Neuronal stem cell (in vitro differentiated cells): ENCODE results near the gene FTCD.

Experiments
- DNase-seq: peaks from one replicate; pipeline ENCODE4 v3.0.0-alpha.2; 2013; ENCODE audit warnings: low spot score
- H2AFZ ChIP-seq: one replicate; pipeline ENCODE4 v1.6.1; 2013; ENCODE audit warnings: mild to moderate bottlenecking, low read length, inconsistent platforms
- H2AK5ac ChIP-seq: 2 replicates; pipeline ENCODE4 v1.6.1; 2013; ENCODE audit warnings: low read depth, mild to moderate bottlenecking, inconsistent platforms, low read length, moderate library complexity, mixed read lengths
- H2BK120ac ChIP-seq: 2 replicates; pipeline ENCODE4 v1.6.1; 2013; ENCODE audit warnings: low read depth, mild to moderate bottlenecking, inconsistent platforms, low read length, moderate library complexity, mixed read lengths
- H2BK12ac ChIP-seq: one replicate; pipeline ENCODE4 v1.6.1; 2013; ENCODE audit warnings: low read length, inconsistent platforms
- H2BK15ac ChIP-seq: 2 replicates; pipeline ENCODE4 v1.6.1; 2013; ENCODE audit warnings: mild to moderate bottlenecking, low read length, inconsistent platforms, mixed read lengths
- H2BK5ac ChIP-seq: one replicate; pipeline ENCODE4 v1.6.1; 2013; ENCODE audit warnings: inconsistent platforms, mild to moderate bottlenecking, low read length, moderate library complexity
- H3K14ac ChIP-seq: one replicate; pipeline ENCODE4 v1.6.1; 2013; ENCODE audit warnings: low read length, inconsistent platforms
- H3K18ac ChIP-seq: 2 replicates; pipeline ENCODE4 v1.6.1; 2013; ENCODE audit warnings: low read length, inconsistent platforms
- H3K23ac ChIP-seq: 2 replicates; pipeline ENCODE4 v1.6.1; 2013; ENCODE audit warnings: low read depth, mild to moderate bottlenecking, mixed read lengths, low read length, inconsistent platforms; ENCODE audit not compliant: poor library complexity
- H3K27ac ChIP-seq: replicated peaks from 3 replicates; pipeline ENCODE4 v1.5.1; 2013; ENCODE audit warnings: low read length, inconsistent platforms
- H3K27me3 ChIP-seq, 3 experiments: 2 replicates each; pipeline ENCODE4 v1.6.1; 2013; ENCODE audit warnings: low read length in 3 of 3, mild to moderate bottlenecking in 2 of 3, inconsistent platforms in 1 of 3, low read depth in 1 of 3, mixed read lengths in 1 of 3, moderate library complexity in 1 of 3; ENCODE audit not compliant: control insufficient read depth in 3 of 3, insufficient read depth in 3 of 3
- H3K36me3 ChIP-seq, 2 donors: replicated peaks in 1 of 2; 2 replicates each; pipeline ENCODE4 v1.6.1; 2013; ENCODE audit warnings: low read length in 2 of 2; ENCODE audit not compliant: control insufficient read depth in 2 of 2, insufficient read depth in 2 of 2
- H3K4ac ChIP-seq: 2 replicates; pipeline ENCODE4 v1.6.1; 2013; ENCODE audit warnings: inconsistent platforms, mild to moderate bottlenecking, low read length, moderate library complexity
- H3K4me1 ChIP-seq, 2 donors: 1 replicate in 1 of 2; 2 replicates in 1 of 2; pipeline ENCODE4 v1.6.1; 2013; ENCODE audit warnings: low read length in 2 of 2, low read depth in 1 of 2; ENCODE audit not compliant: control insufficient read depth in 2 of 2, insufficient read depth in 1 of 2
- H3K4me2 ChIP-seq: one replicate; pipeline ENCODE4 v1.6.1; 2013; ENCODE audit warnings: mild to moderate bottlenecking, low read length, inconsistent platforms; ENCODE audit not compliant: insufficient read depth, poor library complexity, severe bottlenecking
- H3K4me3 ChIP-seq, 2 donors: 2 replicates each; pipeline ENCODE4 v1.5.1; 2013; ENCODE audit warnings: low read length in 2 of 2, mild to moderate bottlenecking in 2 of 2, inconsistent platforms in 1 of 2, moderate library complexity in 1 of 2
- H3K79me1 ChIP-seq: one replicate; pipeline ENCODE4 v1.6.1; 2013; ENCODE audit warnings: low read depth, mild to moderate bottlenecking, inconsistent platforms, low read length, moderate library complexity
- H3K9ac ChIP-seq: one replicate; pipeline ENCODE4 v1.6.1; 2013; ENCODE audit warnings: mild to moderate bottlenecking, low read depth, low read length, inconsistent platforms; ENCODE audit not compliant: poor library complexity
- H3K9me3 ChIP-seq, 2 donors: replicated peaks in 1 of 2; 2 replicates each; pipeline versions ENCODE3 to v1.6.1; 2013; ENCODE audit warnings: low read length in 2 of 2, mild to moderate bottlenecking in 2 of 2, inconsistent platforms in 1 of 2, low read depth in 1 of 2, mixed read lengths in 1 of 2, moderate library complexity in 1 of 2; ENCODE audit not compliant: control insufficient read depth in 2 of 2, insufficient read depth in 1 of 2
- H4K8ac ChIP-seq: one replicate; pipeline ENCODE4 v1.6.1; 2013; ENCODE audit warnings: low read depth, mild to moderate bottlenecking, inconsistent platforms, low read length, moderate library complexity
- H4K91ac ChIP-seq: one replicate; pipeline ENCODE4 v1.6.1; 2013; ENCODE audit warnings: low read length, low read depth, mild to moderate bottlenecking, inconsistent platforms; ENCODE audit not compliant: poor library complexity
- WGBS, 2 donors: extraction: QIAGEN DNeasy Blood & Tissue Kit; methylation state at CpG; one replicate each; pipeline ENCODE4 v1.1.7; 2013; ENCODE audit warnings: missing lambda C conversion rate in 2 of 2, mixed read lengths in 1 of 2; ENCODE audit not compliant: insufficient read length in 2 of 2, insufficient replicate concordance in 1 of 2; ENCODE audit errors: extremely low coverage in 2 of 2; 5-methylcytosine and 5-hydroxymethylcytosine counted together

The FTCD gene

DNA sequence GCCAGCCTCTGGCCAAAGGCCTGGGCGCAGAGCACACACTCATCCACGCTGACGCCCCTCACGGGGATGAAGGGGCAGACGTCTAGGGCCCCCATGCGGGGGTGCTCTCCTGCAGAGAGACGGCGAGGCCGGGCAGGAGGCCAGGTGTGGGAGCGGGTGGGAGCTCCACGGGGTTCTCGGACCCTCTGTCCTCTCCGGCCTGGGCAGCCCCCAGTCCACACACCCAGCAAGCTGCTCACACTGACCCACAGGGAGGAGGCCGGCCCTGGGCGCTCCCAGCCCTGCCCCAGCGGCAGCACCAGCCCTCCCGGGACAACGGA, 2.5 kb downstream of the FTCD start:
- peaks cover 5% of the 10 kb centered on the region for H3K79me1 ChIP-seq
- H4K91ac ChIP-seq: no peak overlapping the region
- peak overlapping the region; percentile 93 for H3K4ac ChIP-seq
- no peak overlapping the region for H3K4me3 ChIP-seq
- H2BK12ac ChIP-seq: peak overlapping the region; percentile 63
- H3K4me2 ChIP-seq: no peak overlapping the region
- peak overlapping the region; percentile 54 for H2BK120ac ChIP-seq
- H3K9me3 ChIP-seq: peaks cover 0 to 3% of the 10 kb centered on the region in 2 donors
- peak overlapping the region; percentile 31 for H3K27ac ChIP-seq
- no peak overlapping the region for H2BK5ac ChIP-seq
- H3K23ac ChIP-seq: peak overlapping the region; percentile 43
- no peaks in the 10 kb centered on the region for H3K27me3 ChIP-seq
- WGBS, 2 donors: no CpG with 5 or more reads among the region's 18 CpGs
- H3K18ac ChIP-seq: peak overlapping the region; percentile 95
- H3K9ac ChIP-seq: peak overlapping the region; percentile 80
- H2AFZ ChIP-seq: peak overlapping the region; percentile 86
- no peak for DNase-seq
- peaks cover 0 to 4% of the 10 kb centered on the region in 2 donors for H3K36me3 ChIP-seq
- peak overlapping the region; percentile 63 for H3K14ac ChIP-seq
- peak overlapping the region; percentile 94 for H2AK5ac ChIP-seq
- H4K8ac ChIP-seq: peak overlapping the region; percentile 82
- peak overlapping the region; percentile 97 for H2BK15ac ChIP-seq
- peaks cover 15 to 26% of the 10 kb centered on the region in 2 donors for H3K4me1 ChIP-seq

DNA sequence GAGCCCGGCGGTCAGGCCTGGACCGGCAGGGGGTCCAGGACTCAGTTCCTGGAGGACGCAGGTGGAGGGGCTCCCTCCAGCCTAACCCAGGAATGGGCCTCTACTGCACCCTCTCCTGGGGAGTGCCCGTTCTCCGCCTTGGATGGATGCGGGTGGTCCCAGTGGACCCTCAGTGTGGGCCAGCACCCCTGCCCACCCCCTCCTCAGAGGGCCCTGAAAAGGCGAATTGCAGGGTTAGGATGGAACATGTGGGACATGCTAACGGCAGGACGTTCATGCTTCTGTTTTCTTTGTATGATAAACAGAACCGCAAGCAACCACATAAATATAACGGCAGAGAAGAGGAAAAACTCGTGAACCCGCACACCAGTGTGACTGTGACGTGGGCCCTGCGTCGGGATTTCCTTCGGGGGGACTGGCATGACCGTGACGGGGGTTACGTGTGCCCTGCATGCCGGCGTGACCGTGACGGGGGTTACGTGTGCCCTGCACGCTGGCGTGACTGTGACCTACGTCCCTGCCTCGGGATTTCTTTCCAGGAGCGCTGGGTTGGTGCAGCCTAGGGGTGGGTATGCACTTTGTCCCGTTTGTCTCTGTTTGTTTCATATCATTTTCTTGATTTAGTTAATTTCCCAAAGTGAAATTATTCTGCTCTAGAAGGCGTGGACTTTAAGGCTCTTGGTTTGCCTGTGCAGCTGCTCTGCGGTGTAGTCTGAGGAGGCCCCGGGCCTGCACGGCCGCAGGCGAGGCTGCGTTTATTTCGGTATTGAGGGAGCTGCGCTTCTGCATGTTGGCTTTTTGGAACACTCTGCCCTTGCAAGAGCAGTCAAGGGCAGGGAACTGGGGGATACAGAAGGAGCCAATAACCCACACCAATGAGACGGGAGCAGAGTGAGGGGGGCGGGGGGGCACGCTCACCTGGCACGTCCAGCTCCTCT, 3.1 kb downstream of the FTCD start:
- H3K79me1 ChIP-seq: peaks cover 5% of the 10 kb centered on the region
- peak overlapping the region; percentile 86 for H2AFZ ChIP-seq
- H3K23ac ChIP-seq: peak overlapping the region; percentile 43
- H3K14ac ChIP-seq: peak overlapping the region; percentile 71
- peak overlapping the region; percentile 89 for H4K91ac ChIP-seq
- H2BK15ac ChIP-seq: peak overlapping the region; percentile 97
- H3K4ac ChIP-seq: peak overlapping the region; percentile 93
- no peak overlapping the region for H3K4me2 ChIP-seq
- no peaks in the 10 kb centered on the region for H3K27me3 ChIP-seq
- no peak overlapping the region for H2BK5ac ChIP-seq
- peak overlapping the region; percentile 82 for H4K8ac ChIP-seq
- peak overlapping the region; percentile 54 for H2BK120ac ChIP-seq
- peak overlapping the region; percentile 63 for H2BK12ac ChIP-seq
- peaks cover 0 to 4% of the 10 kb centered on the region in 2 donors for H3K36me3 ChIP-seq
- H3K4me1 ChIP-seq: peaks cover 15 to 26% of the 10 kb centered on the region in 2 donors
- WGBS, 2 donors: no CpG with 5 or more reads among the region's 45 CpGs
- H2AK5ac ChIP-seq: peak overlapping the region; percentile 94
- no peak overlapping the region for H3K4me3 ChIP-seq
- H3K9ac ChIP-seq: peak overlapping the region; percentile 60
- peak overlapping the region; percentile 85 for H3K18ac ChIP-seq
- no peak for DNase-seq
- H3K27ac ChIP-seq: peak overlapping the region; percentile 31
- H3K9me3 ChIP-seq: peaks cover 0 to 3% of the 10 kb centered on the region in 2 donors

DNA sequence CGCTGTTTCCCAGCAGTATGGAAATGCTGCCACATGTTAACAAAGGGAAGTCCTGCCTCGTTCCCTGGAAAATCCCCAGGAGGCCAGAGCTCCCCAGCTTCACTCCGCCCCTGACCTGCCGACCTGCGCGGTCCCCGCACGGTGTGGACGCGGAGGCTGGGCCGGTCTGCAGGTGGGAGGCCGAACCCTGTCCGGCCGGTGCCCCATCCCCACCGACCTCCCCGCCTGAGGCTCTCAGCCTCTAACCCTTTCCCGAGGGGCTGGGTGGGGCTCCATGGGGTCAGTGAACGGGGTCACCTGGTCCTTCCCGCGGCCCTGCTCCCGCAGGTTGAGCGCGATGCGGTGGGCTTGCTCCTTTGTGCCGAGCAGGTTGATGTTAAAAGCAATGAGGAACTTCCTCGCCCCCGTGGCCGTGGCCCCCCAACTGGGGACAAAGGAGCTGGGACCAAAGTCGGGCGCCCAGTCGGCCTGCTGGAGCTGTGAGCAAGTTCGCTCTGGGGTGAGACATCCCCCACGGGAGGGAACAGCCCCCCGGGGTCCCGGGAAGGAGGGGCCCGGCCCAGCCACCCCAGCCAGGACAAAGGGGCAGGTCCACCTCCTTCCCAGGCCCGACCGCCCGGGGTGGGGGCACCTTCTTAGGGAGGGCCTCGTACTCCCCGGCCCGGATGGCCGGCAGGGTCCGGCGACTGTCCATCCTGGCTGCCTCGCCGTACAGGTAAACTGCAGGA, 4.0 kb downstream of the FTCD start:
- Histone ChIP-seq H2BK120ac (no peak overlapping the region), H4K91ac (no peak overlapping the region), H3K27me3 (no peaks in the 10 kb centered on the region), H2BK12ac (peak overlapping the region; percentile 58), H2AK5ac (peak overlapping the region; percentile 97), H3K23ac (no peak overlapping the region), H3K18ac (peak overlapping the region; percentile 85), H4K8ac (no peak overlapping the region), H3K14ac (peak overlapping the region; percentile 56), H3K27ac (no peak overlapping the region), H3K9me3 (peaks cover 0 to 3% of the 10 kb centered on the region in 2 donors), H3K36me3 (peaks cover 0 to 4% of the 10 kb centered on the region in 2 donors), H2AFZ (no peak overlapping the region), H3K4me1 (peaks cover 15 to 25% of the 10 kb centered on the region in 2 donors), H2BK5ac (peak overlapping the region; percentile 75), H3K4me3 (no peak overlapping the region), H2BK15ac (peak overlapping the region; percentile 99), H3K4ac (peak overlapping the region; percentile 53), H3K4me2 (no peak overlapping the region), H3K9ac (no peak overlapping the region), H3K79me1 (peaks cover 5% of the 10 kb centered on the region)
- WGBS, 2 donors: no CpG with 5 or more reads among the region's 47 CpGs
- DNase-seq: no peak
